Effector memory CD8-positive, alpha-beta T cell (primary cell): ENCODE measurements around the gene LONP2.
"Not testable (repeated sequence)": the region's sequence is repeated elsewhere in the genome, so short reads cannot be mapped to it uniquely, and the experiment has no call there.

Experiments
- ATAC-seq: fragments of 150-1000 bp; cut with Tn5 transposase; replicated peaks from 2 replicates; pipeline ENCODE4 v1.10.0; 2021; ENCODE audit warnings: mild to moderate bottlenecking, moderate library complexity
- DNase-seq, 3 experiments: peaks; one replicate each; pipeline ENCODE4 v3.0.0; 2021
- H3K27ac Mint-ChIP-seq, 2 donors: one replicate each; pipeline ENCODE4 v1.8.0; 2022; ENCODE audit warnings: mild to moderate bottlenecking in 2 of 2, mixed read lengths in 2 of 2, moderate library complexity in 2 of 2
- H3K27me3 Mint-ChIP-seq, 2 donors: one replicate each; pipeline ENCODE4 v1.8.0; 2022; ENCODE audit warnings: mixed read lengths in 2 of 2
- H3K36me3 Mint-ChIP-seq: one replicate; pipeline ENCODE4 v1.8.0; 2022; ENCODE audit warnings: mild to moderate bottlenecking, moderate library complexity, mixed read lengths; ENCODE audit not compliant: insufficient read depth
- H3K4me1 Mint-ChIP-seq, 2 donors: one replicate each; pipeline ENCODE4 v1.8.0; 2022; ENCODE audit warnings: low read depth in 2 of 2, mixed read lengths in 2 of 2
- H3K4me3 Mint-ChIP-seq, 2 donors: one replicate each; pipeline ENCODE4 v1.8.0; 2022; ENCODE audit warnings: mild to moderate bottlenecking in 2 of 2, mixed read lengths in 2 of 2, moderate library complexity in 2 of 2
- H3K9me3 Mint-ChIP-seq, 2 donors: one replicate each; pipeline ENCODE4 v1.8.0; 2022; ENCODE audit warnings: mixed read lengths in 2 of 2

The LONP2 gene

DNA sequence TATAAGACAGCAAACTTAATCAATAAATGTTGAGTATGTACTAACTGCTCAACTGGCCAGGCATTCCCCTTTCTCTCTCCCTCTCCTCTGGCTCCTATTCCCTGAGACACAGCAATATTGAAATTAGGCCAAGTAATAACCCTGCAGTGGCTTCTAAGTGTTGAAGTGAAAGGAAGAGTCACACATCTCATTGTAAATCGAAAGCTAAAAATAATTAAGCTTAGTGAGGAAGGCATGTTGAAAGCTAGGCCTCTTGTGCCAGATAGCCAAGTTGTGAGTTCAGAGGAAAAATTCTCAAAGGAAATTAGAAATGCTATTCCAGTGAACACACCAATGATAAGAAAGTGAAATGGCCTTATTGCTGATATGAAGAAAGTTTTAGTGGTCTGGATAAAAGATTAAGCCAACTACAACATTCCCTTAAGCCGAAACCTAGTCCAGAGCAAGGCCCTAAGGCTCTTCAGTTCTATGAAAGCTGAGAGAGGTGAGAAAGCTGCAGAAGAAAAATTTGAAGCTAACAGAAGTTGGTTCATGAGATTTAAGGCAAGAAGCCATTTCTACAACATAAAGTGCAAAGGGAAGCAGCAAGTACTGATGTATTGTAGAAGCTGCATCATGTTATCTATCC is 38.6 kb downstream of the LONP2 start:
- Mint-ChIP-seq H3K27me3 (no peaks in the 10 kb centered on the region), H3K4me3 (no peak overlapping the region), H3K9me3 (peaks cover 0 to 3% of the 10 kb centered on the region in 2 donors), H3K27ac (peak overlapping the region; percentile 3 to 8), H3K4me1 (peaks cover 24 to 27% of the 10 kb centered on the region in 2 donors), H3K36me3 (peaks cover 21% of the 10 kb centered on the region)
- no peak for DNase-seq
- ATAC-seq = no peak

DNA sequence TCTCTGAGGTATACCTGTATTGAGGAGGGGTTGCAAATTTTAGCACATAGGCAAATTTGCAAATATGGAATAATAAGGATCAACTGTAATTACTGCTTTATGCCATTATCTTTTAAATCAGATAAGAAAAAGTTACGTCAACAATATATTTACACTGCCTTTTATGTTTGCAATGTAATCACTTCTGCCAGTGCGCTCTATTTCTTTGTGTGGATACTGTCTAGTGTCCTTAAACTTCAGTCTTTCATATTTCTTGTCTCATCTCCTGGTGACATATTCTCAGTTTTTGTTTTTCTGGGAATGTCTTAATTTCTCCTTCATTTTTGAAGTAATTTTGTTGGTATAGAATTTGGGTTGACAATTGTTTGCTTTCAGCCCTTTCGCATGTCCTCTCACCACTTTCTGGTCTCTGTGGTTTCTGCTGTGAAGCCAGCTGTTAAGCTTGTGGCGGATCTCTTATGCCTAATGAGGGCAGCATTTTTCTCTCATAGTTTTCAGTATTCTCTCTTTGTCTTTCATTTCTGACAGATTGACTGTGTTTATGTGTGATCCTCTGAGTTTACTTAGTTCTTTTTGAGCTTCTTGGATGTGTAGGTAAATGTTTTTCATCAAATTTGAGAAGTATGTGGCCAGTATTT is 40.8 kb downstream of the LONP2 start:
- DNase-seq (peak; percentile 3 to 4 (median 3)), ATAC-seq (peak; percentile 86)
- H3K9me3 Mint-ChIP-seq = peaks cover 0 to 3% of the 10 kb centered on the region in 2 donors
- H3K4me3 Mint-ChIP-seq = peak overlapping the region; percentile 15 to 47
- H3K4me1 Mint-ChIP-seq = peaks cover 24 to 27% of the 10 kb centered on the region in 2 donors
- peaks cover 13% of the 10 kb centered on the region for H3K36me3 Mint-ChIP-seq
- peak overlapping the region in 1 of 2 donors; percentile 9 for H3K27ac Mint-ChIP-seq
- H3K27me3 Mint-ChIP-seq = no peaks in the 10 kb centered on the region

DNA sequence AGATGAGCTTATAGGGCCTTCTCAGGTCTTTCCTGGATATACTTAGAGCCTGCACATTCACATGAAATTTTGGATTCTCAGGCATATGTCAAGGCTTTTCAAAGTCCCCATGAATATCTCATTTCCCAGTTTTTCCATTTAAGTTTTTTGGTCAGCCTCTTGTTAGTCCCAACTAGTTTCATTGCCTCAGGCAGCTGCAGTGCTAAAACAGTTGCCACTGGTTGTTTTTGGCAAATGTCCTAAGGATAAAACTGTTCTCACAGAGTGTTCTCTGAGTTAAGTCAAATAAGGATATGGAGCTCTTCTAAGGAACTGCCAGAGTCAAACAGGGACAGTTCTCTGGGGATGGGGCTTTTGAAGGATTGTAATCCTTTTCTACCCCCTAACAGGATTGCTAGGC is 43.1 kb downstream of the LONP2 start:
- peaks cover 27% of the 10 kb centered on the region in 2 donors for H3K4me1 Mint-ChIP-seq
- no peak for DNase-seq
- no peaks in the 10 kb centered on the region for H3K27me3 Mint-ChIP-seq
- peaks cover 0 to 3% of the 10 kb centered on the region in 2 donors for H3K9me3 Mint-ChIP-seq
- ATAC-seq = no peak
- H3K27ac Mint-ChIP-seq = peak overlapping the region in 1 of 2 donors; percentile 26
- H3K36me3 Mint-ChIP-seq = peaks cover 16% of the 10 kb centered on the region
- H3K4me3 Mint-ChIP-seq = no peak overlapping the region

DNA sequence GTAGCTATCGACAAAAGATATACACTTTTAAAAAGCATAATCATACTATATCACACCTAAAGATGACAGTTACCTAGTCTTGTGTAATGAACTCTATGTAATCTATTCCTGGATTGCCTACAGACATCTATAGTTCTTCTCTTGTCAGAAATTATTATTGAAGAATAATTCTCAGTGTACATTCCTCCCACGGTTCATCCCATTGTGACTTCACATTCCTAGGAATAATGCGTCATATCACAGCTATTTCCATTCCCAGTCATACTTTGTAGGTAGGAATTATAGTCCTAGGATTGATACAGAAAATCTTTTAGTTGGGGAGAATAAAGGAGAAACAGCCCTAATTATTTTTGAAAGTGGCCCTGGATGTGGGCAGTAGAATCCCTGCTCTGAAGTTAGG is 47.2 kb downstream of the LONP2 start:
- Mint-ChIP-seq H3K9me3 (peaks cover 0 to 3% of the 10 kb centered on the region in 2 donors), H3K4me1 (peaks cover 0 to 6% of the 10 kb centered on the region in 2 donors), H3K4me3 (no peak overlapping the region), H3K36me3 (peaks cover 32% of the 10 kb centered on the region), H3K27me3 (no peaks in the 10 kb centered on the region), H3K27ac (peak overlapping the region in 1 of 2 donors; percentile 60)
- ATAC-seq (no peak), DNase-seq (no peak)

DNA sequence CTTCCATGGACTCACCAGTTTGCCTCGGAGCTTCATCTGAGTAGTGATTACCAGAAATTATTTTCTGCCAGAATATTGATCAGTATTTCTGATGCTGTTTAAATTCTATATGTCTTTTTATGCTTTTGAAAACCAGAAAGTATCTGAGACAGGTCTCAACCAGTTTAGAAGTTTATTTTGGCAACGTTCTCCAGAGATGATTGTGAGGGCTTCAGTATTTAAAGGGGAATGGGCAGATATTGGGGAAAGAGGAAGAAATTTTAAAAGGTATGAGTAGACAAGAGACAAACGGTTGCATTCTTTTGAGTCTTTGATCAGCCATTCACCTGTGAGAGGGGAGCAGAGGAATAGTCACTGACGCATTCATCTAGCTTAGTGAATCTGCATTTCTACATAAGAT is 47.7 kb downstream of the LONP2 start:
- H3K4me1 Mint-ChIP-seq = peaks cover 0 to 3% of the 10 kb centered on the region in 2 donors
- ATAC-seq (no peak), DNase-seq (no peak)
- H3K27ac Mint-ChIP-seq = no peak overlapping the region
- no peaks in the 10 kb centered on the region for H3K27me3 Mint-ChIP-seq
- H3K9me3 Mint-ChIP-seq = peaks cover 0 to 3% of the 10 kb centered on the region in 2 donors
- H3K36me3 Mint-ChIP-seq = peaks cover 32% of the 10 kb centered on the region
- H3K4me3 Mint-ChIP-seq = no peak overlapping the region

DNA sequence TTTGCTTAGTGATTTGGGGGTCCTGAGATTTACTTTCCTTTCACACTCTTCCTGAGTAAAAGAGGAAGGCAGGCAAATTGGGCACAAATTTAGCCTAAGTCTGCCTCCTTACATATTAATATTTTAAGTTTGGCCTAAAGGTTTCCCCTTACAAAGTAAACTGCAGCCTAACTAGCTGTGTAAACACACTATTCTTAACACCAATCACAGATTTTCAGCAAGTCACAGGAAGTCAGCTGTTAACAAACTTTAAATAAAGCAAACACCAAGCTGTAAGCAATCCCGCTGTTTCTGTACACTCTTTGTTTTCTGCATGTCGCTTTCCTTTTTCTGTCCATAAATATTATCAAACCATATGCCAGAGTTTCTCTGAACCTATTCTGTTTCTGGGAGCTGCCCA is 48.4 kb downstream of the LONP2 start:
- ATAC-seq (no peak), DNase-seq (no peak)
- Mint-ChIP-seq H3K4me1 (peaks cover 0 to 3% of the 10 kb centered on the region in 2 donors), H3K27ac (peak overlapping the region in 1 of 2 donors; percentile 7), H3K27me3 (no peaks in the 10 kb centered on the region), H3K36me3 (peaks cover 37% of the 10 kb centered on the region), H3K4me3 (no peak overlapping the region), H3K9me3 (no peaks in the 10 kb centered on the region)

DNA sequence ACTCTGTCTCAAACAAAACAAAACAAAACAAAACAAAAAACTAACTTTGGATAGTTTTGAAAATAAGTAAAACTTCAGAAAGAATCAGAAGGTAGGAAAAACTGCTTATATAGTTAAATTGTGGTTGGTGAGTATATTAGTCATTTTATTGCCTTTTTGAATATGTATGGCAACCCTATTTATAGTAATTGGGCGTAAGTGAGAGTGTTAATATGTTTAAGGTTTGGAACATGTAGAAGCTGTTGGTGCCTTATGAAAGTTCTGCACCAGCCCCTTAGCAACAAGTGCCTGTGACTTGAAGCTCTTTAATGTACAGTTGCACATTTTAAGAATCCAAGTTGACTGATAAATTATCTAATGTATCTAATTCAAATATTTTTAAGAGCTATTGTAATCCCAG is 50.6 kb downstream of the LONP2 start:
- no peak overlapping the region for H3K4me3 Mint-ChIP-seq
- no peaks in the 10 kb centered on the region for H3K9me3 Mint-ChIP-seq
- DNase-seq (no peak), ATAC-seq (no peak)
- no peaks in the 10 kb centered on the region for H3K27me3 Mint-ChIP-seq
- peaks cover 35% of the 10 kb centered on the region for H3K36me3 Mint-ChIP-seq
- H3K4me1 Mint-ChIP-seq = peaks cover 0 to 3% of the 10 kb centered on the region in 2 donors
- peak overlapping the region in 1 of 2 donors; percentile 31 for H3K27ac Mint-ChIP-seq

DNA sequence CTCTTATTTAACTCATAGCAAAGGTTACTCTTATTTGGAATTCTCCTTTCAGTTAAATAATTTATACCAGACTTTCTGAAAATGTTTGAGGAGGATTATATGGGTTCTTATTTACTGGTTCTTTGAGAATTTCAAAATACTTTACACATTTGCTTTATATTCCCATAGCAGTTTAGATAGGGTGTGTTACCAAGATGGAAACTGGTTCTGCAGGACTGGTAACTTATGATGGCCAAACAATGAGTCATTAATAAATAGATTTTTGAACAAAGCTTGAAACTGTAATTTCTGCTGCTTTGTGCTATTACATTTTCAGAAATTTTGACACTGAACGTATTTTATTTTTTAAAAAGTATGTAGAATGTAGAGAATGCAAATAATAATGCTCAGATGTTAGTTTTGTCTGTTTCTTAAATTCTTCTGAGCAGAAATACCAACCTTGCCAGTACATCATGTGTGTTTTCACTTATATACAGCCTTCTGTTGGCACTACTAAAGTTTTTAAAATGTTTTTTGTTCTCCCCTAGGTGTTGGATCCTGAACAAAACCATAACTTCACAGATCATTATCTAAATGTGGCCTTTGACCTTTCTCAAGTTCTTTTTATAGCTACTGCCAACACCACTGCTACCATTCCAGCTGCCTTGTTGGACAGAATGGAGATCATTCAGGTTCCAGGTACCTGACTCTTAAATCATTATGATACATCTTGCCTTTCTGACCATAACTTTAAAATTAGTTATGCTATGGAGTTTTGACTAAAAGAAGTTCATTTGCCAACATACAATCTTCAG is 51.6 kb downstream of the LONP2 start:
- H3K4me3 Mint-ChIP-seq = no peak overlapping the region
- DNase-seq (no peak), ATAC-seq (no peak)
- peaks cover 31% of the 10 kb centered on the region for H3K36me3 Mint-ChIP-seq
- peaks cover 0 to 1% of the 10 kb centered on the region in 2 donors for H3K4me1 Mint-ChIP-seq
- H3K27ac Mint-ChIP-seq = no peak overlapping the region
- no peaks in the 10 kb centered on the region for H3K27me3 Mint-ChIP-seq
- no peaks in the 10 kb centered on the region for H3K9me3 Mint-ChIP-seq

DNA sequence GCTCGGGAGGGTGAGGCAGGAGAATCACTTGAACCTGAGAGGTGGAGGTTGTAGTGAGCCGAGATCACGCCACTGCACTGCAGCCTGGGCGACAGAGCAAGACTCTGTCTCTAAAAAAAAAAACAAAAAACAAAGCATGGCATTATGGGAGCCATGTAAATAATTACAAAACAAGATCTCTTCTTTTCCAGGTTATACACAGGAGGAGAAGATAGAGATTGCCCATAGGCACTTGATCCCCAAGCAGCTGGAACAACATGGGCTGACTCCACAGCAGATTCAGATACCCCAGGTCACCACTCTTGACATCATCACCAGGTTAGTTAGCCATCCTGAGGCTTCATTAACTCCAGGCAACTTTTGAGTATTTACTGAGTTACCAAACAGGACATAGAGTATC is 55.4 kb downstream of the LONP2 start:
- Mint-ChIP-seq H3K4me1 (peaks cover 0 to 3% of the 10 kb centered on the region in 2 donors), H3K4me3 (no peak overlapping the region), H3K36me3 (peaks cover 49% of the 10 kb centered on the region), H3K27ac (peak overlapping the region in 1 of 2 donors; percentile 27), H3K27me3 (no peaks in the 10 kb centered on the region), H3K9me3 (no peaks in the 10 kb centered on the region)
- DNase-seq (no peak), ATAC-seq (no peak)

DNA sequence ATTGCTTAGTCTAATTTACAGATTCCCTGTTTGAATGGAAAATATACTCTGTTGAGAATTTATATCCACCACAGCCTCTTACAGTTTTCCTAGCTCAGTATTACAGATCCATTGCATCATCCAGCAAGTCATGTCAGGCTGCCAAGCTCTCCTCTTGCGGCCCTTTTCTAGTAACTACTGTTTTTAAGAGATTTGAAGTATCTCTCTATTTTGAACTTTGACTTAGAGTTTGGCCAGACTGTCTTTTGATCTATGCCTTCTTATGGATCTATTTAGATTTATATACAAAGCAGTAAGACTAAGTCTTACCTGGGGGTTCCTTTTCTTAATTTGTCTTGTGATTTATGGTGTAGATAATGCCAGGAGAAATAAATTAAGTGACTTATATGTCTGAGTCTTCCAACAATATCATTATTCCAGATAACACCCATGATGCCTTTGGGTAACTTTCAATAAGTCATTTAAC is 56.3 kb downstream of the LONP2 start:
- Mint-ChIP-seq H3K9me3 (no peaks in the 10 kb centered on the region), H3K4me1 (peaks cover 0 to 3% of the 10 kb centered on the region in 2 donors), H3K27ac (peak overlapping the region in 1 of 2 donors; percentile 27), H3K4me3 (no peak overlapping the region), H3K36me3 (peaks cover 50% of the 10 kb centered on the region), H3K27me3 (no peaks in the 10 kb centered on the region)
- ATAC-seq (no peak), DNase-seq (no peak)

DNA sequence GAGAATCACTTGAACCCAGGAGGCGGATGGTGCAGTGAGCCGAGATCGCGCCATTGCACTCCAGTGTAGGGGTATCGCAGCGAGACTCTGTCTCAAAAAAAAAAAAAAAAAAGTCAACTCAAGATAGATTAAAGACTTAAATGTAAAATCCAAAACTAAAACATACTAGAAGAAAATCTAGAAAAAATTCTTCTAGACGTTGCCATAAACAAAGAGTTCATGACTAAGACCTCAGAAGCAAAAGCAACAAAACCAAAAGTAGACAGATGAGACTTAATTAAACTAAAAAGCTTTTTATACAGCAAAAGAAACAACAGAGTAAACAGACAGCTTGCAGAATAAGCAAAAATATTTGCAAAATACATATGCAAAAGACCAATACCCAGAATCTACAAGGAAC is 64.4 kb downstream of the LONP2 start:
- H3K9me3 Mint-ChIP-seq = peaks cover 13 to 15% of the 10 kb centered on the region in 2 donors
- H3K27ac Mint-ChIP-seq = no peak overlapping the region
- peaks cover 36% of the 10 kb centered on the region for H3K36me3 Mint-ChIP-seq
- ATAC-seq = no peak
- no peak for DNase-seq
- peaks cover 0 to 3% of the 10 kb centered on the region in 2 donors for H3K4me1 Mint-ChIP-seq
- no peaks in the 10 kb centered on the region for H3K27me3 Mint-ChIP-seq
- H3K4me3 Mint-ChIP-seq = no peak overlapping the region

DNA sequence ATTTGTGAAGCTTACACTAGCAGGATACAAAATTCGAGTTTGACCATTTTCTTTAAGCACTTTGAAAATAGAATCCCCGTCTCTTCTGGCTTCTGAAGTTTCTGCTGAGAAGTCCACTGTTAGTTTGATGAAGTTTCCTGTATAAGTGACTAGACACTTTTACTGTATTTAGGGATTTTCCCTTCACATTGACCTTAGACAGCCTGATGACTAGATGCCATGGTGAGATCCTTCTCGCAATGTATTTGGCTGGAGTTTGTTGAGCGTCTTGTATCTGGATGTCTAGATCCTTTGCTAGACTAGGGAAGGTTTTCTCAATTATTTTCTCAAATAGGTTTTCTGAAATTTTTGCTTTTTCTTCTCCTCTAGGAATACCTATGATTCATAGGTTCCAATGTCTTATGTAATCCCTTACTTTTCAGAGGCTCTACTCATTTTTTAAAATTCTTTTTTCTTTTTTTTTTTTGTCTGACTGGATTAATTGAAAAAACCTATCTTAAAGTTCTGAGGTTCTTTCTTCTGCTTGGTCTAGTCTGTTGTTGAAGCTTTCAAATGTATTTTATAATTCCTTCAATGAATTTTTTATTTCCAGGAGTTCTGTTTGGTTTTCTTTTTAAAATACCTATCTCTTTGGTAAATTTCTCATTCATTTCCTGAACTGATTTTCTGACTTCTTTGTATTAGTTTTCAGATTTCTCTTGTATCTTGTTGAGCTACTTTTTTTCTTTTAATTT is 67.0 kb downstream of the LONP2 start:
- Mint-ChIP-seq H3K4me3 (no peak overlapping the region), H3K9me3 (peaks cover 13 to 15% of the 10 kb centered on the region in 2 donors), H3K27ac (no peak overlapping the region), H3K36me3 (peaks cover 31% of the 10 kb centered on the region), H3K27me3 (no peaks in the 10 kb centered on the region), H3K4me1 (peaks cover 3 to 12% of the 10 kb centered on the region in 2 donors)
- ATAC-seq (no peak), DNase-seq (no peak)

DNA sequence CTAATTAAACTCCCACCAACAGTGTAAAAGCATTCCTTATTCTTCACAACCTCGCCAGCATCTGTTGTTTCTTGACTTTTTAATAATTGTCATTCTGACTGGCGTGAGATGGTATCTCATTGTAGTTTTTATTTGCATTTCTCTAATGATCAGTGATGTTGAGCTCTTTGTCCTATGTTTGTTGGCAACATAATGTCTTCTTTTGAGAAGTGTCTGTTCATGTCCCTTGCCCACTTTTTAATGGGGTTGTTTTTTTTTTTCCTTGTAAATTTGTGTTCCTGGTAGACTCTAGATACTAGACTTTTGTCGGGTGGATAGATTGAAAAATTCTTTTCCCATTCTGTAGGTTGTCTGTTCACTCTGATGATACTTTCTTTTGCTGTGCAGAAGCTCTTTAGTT is 69.8 kb downstream of the LONP2 start:
- peaks cover 9 to 10% of the 10 kb centered on the region in 2 donors for H3K9me3 Mint-ChIP-seq
- not testable (repeated sequence) for DNase-seq, ATAC-seq, H3K27me3 Mint-ChIP-seq, H3K4me3 Mint-ChIP-seq
- H3K27ac Mint-ChIP-seq = peak overlapping the region in 1 of 2 donors; percentile 13
- peaks cover 24% of the 10 kb centered on the region for H3K36me3 Mint-ChIP-seq
- H3K4me1 Mint-ChIP-seq = peaks cover 12 to 32% of the 10 kb centered on the region in 2 donors
